A549 (cell line): ENCODE results near the gene TPRG1.

Experiments used
- CEBPB ChIP-seq, 2 experiments: fragments of >200 bp in 1 of 2; sonication (Bioruptor Twin) in 1 of 2; formaldehyde crosslinking in 1 of 2; IDR thresholded peaks; 2 replicates each; pipeline ENCODE4 v1.6.1; 2012 to 2016
- CHD2 ChIP-seq: fragments of 150-350 bp; IDR thresholded peaks from 2 replicates; pipeline ENCODE4 v1.6.1; 2014; ENCODE audit warnings: low read length; ENCODE audit not compliant: partially characterized antibody
- CHD4 ChIP-seq: fragments of 200-600 bp; sonication (generic); IDR thresholded peaks from 2 replicates; pipeline ENCODE4 v1.6.1; 2016; ENCODE audit warnings: antibody characterized with exemption, mild to moderate bottlenecking, borderline replicate concordance
- CTCF ChIP-seq: fragments of >200 bp; sonication (Bioruptor Twin); formaldehyde crosslinking; IDR thresholded peaks from 3 replicates; pipeline ENCODE4 v1.5.1; 2016
- ELK1 ChIP-seq: fragments of 150-350 bp; IDR thresholded peaks from 2 replicates; pipeline ENCODE4 v1.6.1; 2014; ENCODE audit warnings: low read depth, mild to moderate bottlenecking, low read length
- HOXA7 ChIP-seq: fragments of 250-450 bp; sonication (Bioruptor Pico); IDR thresholded peaks from 2 replicates; pipeline ENCODE4 v1.5.0; 2020; ENCODE audit warnings: mild to moderate bottlenecking, moderate library complexity
- KDM1A ChIP-seq: fragments of 200-600 bp; sonication (generic); IDR thresholded peaks from 2 replicates; pipeline ENCODE4 v1.6.1; 2016; ENCODE audit warnings: low read depth, mild to moderate bottlenecking
- MAFK ChIP-seq: fragments of 450-650 bp; IDR thresholded peaks from 2 replicates; pipeline ENCODE4 v1.6.1; 2014; ENCODE audit not compliant: partially characterized antibody
- NFE2L2 ChIP-seq: fragments of 150-350 bp; conservative IDR thresholded peaks from 2 replicates; pipeline ENCODE4 v1.6.1; 2014; ENCODE audit warnings: low read length
- PHF8 ChIP-seq: fragments of 200-600 bp; sonication (generic); IDR thresholded peaks from 2 replicates; pipeline ENCODE4 v1.6.1; 2016; ENCODE audit warnings: low read depth, mild to moderate bottlenecking, antibody characterized with exemption, moderate library complexity, borderline replicate concordance
- POLR2A ChIP-seq: IDR thresholded peaks from 2 replicates; pipeline ENCODE4 v1.6.1; 2012; ENCODE audit warnings: mild to moderate bottlenecking, low read length
- RAD21 ChIP-seq, 2 experiments: fragments of >200 bp in 1 of 2; sonication (Bioruptor Twin) in 1 of 2; formaldehyde crosslinking in 1 of 2; IDR thresholded peaks in 1 of 2; conservative IDR thresholded peaks in 1 of 2; 2 replicates in 1 of 2; 3 replicates in 1 of 2; pipeline ENCODE4 v1.6.1; 2012 to 2018; ENCODE audit warnings: inconsistent platforms in 1 of 2
- SMC3 ChIP-seq: fragments of >200 bp; sonication (Bioruptor Twin); formaldehyde crosslinking; IDR thresholded peaks from 3 replicates; pipeline ENCODE4 v1.6.1; 2018; ENCODE audit warnings: inconsistent platforms
- SREBF2 ChIP-seq: fragments of 450-650 bp; IDR thresholded peaks from 2 replicates; pipeline ENCODE4 v1.6.1; 2014; ENCODE audit warnings: mild to moderate bottlenecking, moderate library complexity

- TF ChIP-seq SMC3 (peak; percentile 53; the same call in 2 of the 3 replicates), CTCF (no peak), MAFK (no peak), CEBPB (IDR thresholded peaks at IDR 0.05) (peak; percentile 7 to 18; a peak in 1 of 4 replicates), HOXA7 (CRISPR knock-in tag) (no peak), CHD2 (no peak), SREBF2 (no peak), KDM1A (no peak), POLR2A (no peak), ELK1 (no peak), CHD4 (no peak), NFE2L2 (no peak), PHF8 (no peak), RAD21 (conservative IDR thresholded peaks at IDR 0.05 in 1 of 2, IDR thresholded peaks at IDR 0.05 in 1 of 2) (peak; percentile 4 to 72; a peak in 4 of 5 replicates)
Observed at GRCh38 chr3:189324538-189325138, 152.9 kb downstream of the TPRG1 start.
